ENCODE measurements around the gene DDI2. TPM values are rescaled to one million over a fixed set of nuclear protein-coding genes. Genes with fewer than 3 reads are reported as not detected.

Gene DDI2
- total and polyA plus RNA-seq, 2 donors (not counting 3 experiments of a cell fraction or from before 2014, with no cell fraction given): 5.4 to 35.2 TPM

DNA sequence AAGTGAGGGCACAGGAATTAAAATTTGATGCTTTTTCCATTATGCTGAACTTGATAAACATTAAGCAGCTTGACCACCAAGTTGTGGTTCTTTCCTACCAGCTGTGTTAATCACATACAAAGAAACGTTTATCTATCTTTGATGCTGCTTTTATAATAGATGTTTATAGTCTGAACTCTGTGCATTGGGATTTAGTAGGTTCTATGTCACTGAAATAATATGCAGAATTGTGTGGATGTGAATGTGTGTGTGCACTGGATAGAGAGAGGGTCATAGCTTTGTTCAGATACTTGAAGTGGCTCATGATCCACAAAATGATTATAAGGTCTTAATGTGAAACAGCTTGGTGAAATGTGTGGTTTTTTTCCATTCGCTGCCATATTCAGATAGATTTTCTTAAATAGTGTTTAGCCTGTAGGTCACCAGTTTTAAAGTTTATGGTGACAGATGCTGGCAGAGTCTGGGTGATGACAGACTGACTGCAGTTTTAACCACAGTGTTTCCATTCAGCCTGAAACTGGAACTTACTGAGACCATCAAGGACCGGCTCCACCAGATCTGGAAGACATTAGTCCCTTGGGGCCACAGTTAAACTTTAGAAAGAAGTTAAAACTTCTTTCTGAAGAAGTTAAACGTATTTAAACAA lies 10.2 kb downstream of the DDI2 start:
- ChIA-PET CTCF (interaction anchor here (0.7 kb wide), 1 partner anchor 15 kb away, joined by 3 read pairs; no protein-coding TSS in a partner anchor), POLR2A (no interaction called here)
- no peak overlapping the region for H3K9ac ChIP-seq (replicated peaks; ENCODE audit: extremely low read depth, insufficient read depth, low read length)
- H4K20me1 ChIP-seq (replicated peaks; ENCODE audit: control insufficient read depth, extremely low read depth, insufficient read depth, low read length): no peaks in the 10 kb centered on the region
- no peaks in the 10 kb centered on the region for H3K9me1 ChIP-seq (replicated peaks; ENCODE audit: control insufficient read depth, extremely low read depth, insufficient read depth, low read length)
- intact Hi-C loops (cut with micrococcal nuclease) (no loop called here), dilution Hi-C loops (cut with MboI; ENCODE audit: extremely low pct_ligation_motif_present, low sequenced_read_pairs) (no loop called here)
- H3K4me2 ChIP-seq (ENCODE audit: insufficient read depth, low read length): no peak overlapping the region
- H3K79me2 ChIP-seq (ENCODE audit: control insufficient read depth, insufficient read depth, low read length): peaks cover 56% of the 10 kb centered on the region
- H3K27ac ChIP-seq (ENCODE audit: insufficient read depth, low read depth, low read length): no peak overlapping the region
- no peak for DNase-seq (ENCODE audit: low read depth, low spot score)
- peak; percentile 4 for FAIRE-seq
- no peak for TF ChIP-seq MYC (IDR thresholded peaks at IDR 0.05; ENCODE audit: low read depth, low read length)
- TF ChIP-seq POLR2AphosphoS5 (IDR thresholded peaks at IDR 0.05; ENCODE audit: insufficient read depth, low read depth, low read length): no peak
- TF ChIP-seq POLR2A (IDR thresholded peaks at IDR 0.05; ENCODE audit: low read depth, low read length): no peak
- TF ChIP-seq GATA2 (IDR thresholded peaks at IDR 0.05; ENCODE audit: insufficient read depth, insufficient read length, low read depth, low read length): no peak
- no peak for TF ChIP-seq FOS (IDR thresholded peaks at IDR 0.05; ENCODE audit: borderline replicate concordance, insufficient read depth, low read length)
- TF ChIP-seq, protein P1, sequence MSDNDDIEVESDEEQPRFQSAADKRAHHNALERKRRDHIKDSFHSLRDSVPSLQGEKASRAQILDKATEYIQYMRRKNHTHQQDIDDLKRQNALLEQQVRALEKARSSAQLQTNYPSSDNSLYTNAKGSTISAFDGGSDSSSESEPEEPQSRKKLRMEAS (IDR thresholded peaks at IDR 0.05; ENCODE audit: insufficient read depth, insufficient read length): no peak
- no peak for TF ChIP-seq JUN (IDR thresholded peaks at IDR 0.05; ENCODE audit: borderline replicate concordance, insufficient read depth, insufficient read length, low read depth)
- no peak for TF ChIP-seq EZH2 (IDR thresholded peaks at IDR 0.05; ENCODE audit: borderline replicate concordance, low read depth, low read length, severe bottlenecking)
- no peak for TF ChIP-seq CTCF (IDR thresholded peaks at IDR 0.05; ENCODE audit: extremely low read depth in 1 of 2, insufficient read depth in 1 of 2, low read depth in 1 of 2, low read length in 2 of 2)
- BruUV-seq (replicated peaks): no TSS peak
- no peaks in the 10 kb centered on the region for H3K27me3 ChIP-seq (ENCODE audit: control insufficient read depth in 2 of 2, insufficient read depth in 2 of 2, low read length in 2 of 2)
- H3K4me1 ChIP-seq (ENCODE audit: control insufficient read depth, extremely low read depth, insufficient read depth, low read length): no peaks in the 10 kb centered on the region
- no peaks in the 10 kb centered on the region for H3K9me3 ChIP-seq (replicated peaks; ENCODE audit: control insufficient read depth, insufficient read depth, low read length)
- no peak overlapping the region for H2AFZ ChIP-seq (ENCODE audit: low read depth, low read length)
- peaks cover 6 to 14% of the 10 kb centered on the region in 2 experiments for H3K36me3 ChIP-seq (ENCODE audit: control insufficient read depth in 2 of 2, extremely low read depth in 1 of 2, insufficient read depth in 2 of 2, low read length in 2 of 2)
- no peak overlapping the region for H3K4me3 ChIP-seq (replicated peaks in 1 of 3; ENCODE audit: insufficient read depth in 1 of 3, low read depth in 1 of 3, low read length in 3 of 3)
